Activated CD8-positive, alpha-beta T cell treated with anti-CD3 and anti-CD28 coated beads for 36 hours (primary cell): ENCODE data around the gene DUOXA2. TPM values are rescaled to one million over a fixed set of nuclear protein-coding genes. Genes with fewer than 3 reads are reported as not detected.

Experiments
- ATAC-seq: fragments of 200-7000 bp; cut with Tn5 transposase; one replicate; pipeline ENCODE4 v1.10.0; 2021; ENCODE audit warnings: mild to moderate bottlenecking, moderate library complexity
- CTCF ChIA-PET: fragments of 350-600 bp; sonication (Branson Sonifier 250); formaldehyde crosslinking; loops from one replicate; lab custom pipeline; 2021; ENCODE audit warnings: antibody characterized with exemption; lab: Charles Lee
- POLR2A ChIA-PET: fragments of 350-600 bp; sonication (Branson Sonifier 250); formaldehyde crosslinking; loops from one replicate; lab custom pipeline; 2021; ENCODE audit warnings: antibody characterized with exemption; lab: Charles Lee
- DNase-seq: peaks from one replicate; pipeline ENCODE4 v3.0.0-alpha.2; 2020
- H3K27ac Mint-ChIP-seq: one replicate; pipeline ENCODE4 v1.8.0; 2021; ENCODE audit warnings: mild to moderate bottlenecking, mixed read lengths
- H3K27me3 Mint-ChIP-seq: one replicate; pipeline ENCODE4 v1.8.0; 2021; ENCODE audit warnings: mixed read lengths
- H3K36me3 Mint-ChIP-seq: one replicate; pipeline ENCODE4 v1.8.0; 2021; ENCODE audit warnings: low read depth, mixed read lengths
- H3K4me1 Mint-ChIP-seq: one replicate; pipeline ENCODE4 v1.8.0; 2021; ENCODE audit warnings: low read depth, mixed read lengths
- H3K4me3 Mint-ChIP-seq: one replicate; pipeline ENCODE4 v1.8.0; 2021; ENCODE audit warnings: mild to moderate bottlenecking, moderate library complexity, mixed read lengths
- H3K9me3 Mint-ChIP-seq: one replicate; pipeline ENCODE4 v1.8.0; 2021; ENCODE audit warnings: mixed read lengths
- intact Hi-C: fragments of 100-400 bp; cut with micrococcal nuclease; formaldehyde crosslinking; loops from one replicate; pipeline ENCODE4 v1.10.0; 2022
- total RNA-seq, 2 experiments: library from RNA; stranded (reverse); gene quantifications; one replicate each; pipeline ENCODE4 v1.2.3, GENCODE V29; 2021
- TF ChIP-seq, protein P1 (sequence below): fragments of 200-600 bp; IDR thresholded peaks from one replicate; pipeline ENCODE4 v1.8.0; 2022; ENCODE audit warnings: antibody characterized with exemption, mild to moderate bottlenecking

The DUOXA2 gene
- total RNA-seq, 2 experiments from 2014 or later, result not detected

DNA sequence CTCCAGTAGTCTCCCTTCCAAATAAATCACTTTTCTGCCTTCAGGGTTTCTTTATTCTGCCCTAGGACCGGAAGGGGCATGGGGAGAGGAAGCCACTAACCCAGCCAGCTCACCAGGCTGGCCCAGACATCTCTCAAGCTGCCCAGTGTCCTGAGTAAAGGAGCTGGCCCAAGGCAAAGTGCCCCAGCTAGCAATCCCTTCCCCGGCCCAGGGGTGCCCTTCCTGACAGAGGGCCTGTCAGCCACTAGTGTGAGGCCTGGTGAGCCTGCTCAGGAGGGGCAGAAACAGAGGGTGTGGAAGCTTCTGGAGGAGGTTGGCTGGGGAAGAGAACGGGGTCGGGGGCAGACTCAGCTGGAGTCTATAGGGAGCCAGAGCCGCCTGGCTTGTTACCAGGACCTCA, 51.4 kb downstream of the DUOXA2 start:
- Mint-ChIP-seq H3K27me3 (no peaks in the 10 kb centered on the region), H3K9me3 (no peaks in the 10 kb centered on the region), H3K36me3 (peaks cover 1% of the 10 kb centered on the region), H3K4me1 (peaks cover 14% of the 10 kb centered on the region), H3K4me3 (peak overlapping the region; percentile 77), H3K27ac (peak overlapping the region; percentile 89)
- intact Hi-C loops, result no loop called here
- ChIA-PET CTCF (interaction anchor here (0.8 to 8.4 kb wide), 4 partner anchors 15 to 292 kb away, joined by 3 to 131 read pairs (median 22); no protein-coding TSS in a partner anchor), POLR2A (interaction anchor here (1.4 to 7.1 kb wide), 4 partner anchors 15 to 235 kb away, joined by 4 to 51 read pairs (median 28); partner anchors contain the start of gene SHF)
- DNase-seq, result no peak
- ATAC-seq, result no peak
- TF ChIP-seq, protein P1, sequence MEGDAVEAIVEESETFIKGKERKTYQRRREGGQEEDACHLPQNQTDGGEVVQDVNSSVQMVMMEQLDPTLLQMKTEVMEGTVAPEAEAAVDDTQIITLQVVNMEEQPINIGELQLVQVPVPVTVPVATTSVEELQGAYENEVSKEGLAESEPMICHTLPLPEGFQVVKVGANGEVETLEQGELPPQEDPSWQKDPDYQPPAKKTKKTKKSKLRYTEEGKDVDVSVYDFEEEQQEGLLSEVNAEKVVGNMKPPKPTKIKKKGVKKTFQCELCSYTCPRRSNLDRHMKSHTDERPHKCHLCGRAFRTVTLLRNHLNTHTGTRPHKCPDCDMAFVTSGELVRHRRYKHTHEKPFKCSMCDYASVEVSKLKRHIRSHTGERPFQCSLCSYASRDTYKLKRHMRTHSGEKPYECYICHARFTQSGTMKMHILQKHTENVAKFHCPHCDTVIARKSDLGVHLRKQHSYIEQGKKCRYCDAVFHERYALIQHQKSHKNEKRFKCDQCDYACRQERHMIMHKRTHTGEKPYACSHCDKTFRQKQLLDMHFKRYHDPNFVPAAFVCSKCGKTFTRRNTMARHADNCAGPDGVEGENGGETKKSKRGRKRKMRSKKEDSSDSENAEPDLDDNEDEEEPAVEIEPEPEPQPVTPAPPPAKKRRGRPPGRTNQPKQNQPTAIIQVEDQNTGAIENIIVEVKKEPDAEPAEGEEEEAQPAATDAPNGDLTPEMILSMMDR, result no peak

DNA sequence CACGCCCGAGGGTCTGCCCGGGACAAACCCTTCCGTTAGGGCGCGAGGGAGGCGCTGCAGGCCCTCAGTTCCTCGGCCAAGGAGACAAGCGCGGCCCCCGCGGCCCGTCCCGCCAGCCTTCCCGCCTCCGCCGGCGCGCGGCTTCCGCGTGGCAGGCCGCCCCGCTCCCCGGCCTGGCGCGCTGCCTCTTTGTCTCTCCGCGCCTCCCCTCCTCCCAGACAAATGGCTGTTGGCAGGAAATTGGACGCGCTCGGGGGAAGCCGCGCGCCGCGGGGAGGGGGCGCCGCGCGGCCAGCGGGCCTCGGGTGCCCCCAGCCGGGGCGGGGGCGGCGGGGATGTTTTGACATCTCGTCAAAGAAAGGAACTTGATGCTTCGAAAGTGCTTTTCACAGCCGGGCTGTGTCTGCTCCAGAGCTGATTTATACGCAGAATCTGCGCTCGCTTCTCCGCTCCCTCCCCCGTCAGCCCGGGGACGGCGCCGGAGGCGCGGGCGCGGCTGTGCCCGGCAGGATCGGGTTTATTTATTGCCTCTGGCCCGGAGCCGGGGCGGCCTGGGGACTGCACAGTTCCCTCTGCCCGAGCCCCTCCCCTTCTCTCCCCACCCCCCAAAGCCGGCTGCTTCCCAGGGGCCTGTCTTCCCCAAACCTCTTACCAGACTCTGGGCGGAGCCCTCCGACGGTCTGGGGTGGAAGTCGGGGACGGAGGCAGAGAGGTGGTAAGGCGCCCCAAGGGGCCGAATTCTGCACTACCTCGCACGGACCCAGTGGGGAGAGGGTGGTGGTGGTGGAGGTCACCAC, 52.9 kb downstream of the DUOXA2 start:
- Mint-ChIP-seq H3K4me3 (peak overlapping the region; percentile 63), H3K9me3 (no peaks in the 10 kb centered on the region), H3K4me1 (peaks cover 14% of the 10 kb centered on the region), H3K27ac (peak overlapping the region; percentile 75), H3K36me3 (peaks cover 1% of the 10 kb centered on the region), H3K27me3 (no peaks in the 10 kb centered on the region)
- TF ChIP-seq, protein P1, result peak; percentile 70
- POLR2A ChIA-PET, result interaction anchor here (0.5 to 7.1 kb wide), 8 partner anchors 9 to 236 kb away, joined by 3 to 51 read pairs (median 6); partner anchors contain the start of gene SHF
- peak; percentile 91 for ATAC-seq
- CTCF ChIA-PET, result interaction anchor here (0.6 to 8.4 kb wide), 13 partner anchors 14 to 290 kb away, joined by 3 to 131 read pairs (median 4); partner anchors contain the start of gene SHF
- peak; percentile 89 for DNase-seq
- intact Hi-C loops, result no loop called here

DNA sequence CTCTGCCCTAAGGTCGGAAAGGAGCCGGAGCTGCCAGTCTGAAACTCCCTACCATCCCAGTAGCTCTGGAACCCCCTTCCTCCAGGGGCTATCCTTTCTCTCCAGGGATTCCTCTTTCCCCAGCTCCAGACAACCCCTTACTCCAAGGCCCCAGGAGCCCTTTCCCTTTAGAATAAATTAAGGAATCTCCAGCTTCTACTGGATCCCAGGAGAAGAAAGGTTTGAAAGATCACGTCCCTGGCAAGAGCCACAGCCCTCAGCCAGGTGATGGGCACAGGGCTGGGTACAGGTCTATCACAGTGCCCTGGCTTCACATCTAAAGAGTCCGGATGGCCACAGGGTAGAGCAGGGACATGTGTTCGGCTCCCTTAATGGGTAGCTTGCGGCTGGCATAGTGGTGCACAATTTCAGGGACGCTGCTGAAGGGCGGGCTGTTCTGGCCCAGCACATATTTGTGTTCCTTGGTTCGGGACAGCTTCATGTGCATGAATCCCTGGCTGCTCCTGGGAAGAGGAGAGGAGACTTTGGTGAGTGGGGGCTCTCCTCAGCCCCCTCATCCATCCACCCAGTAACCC, 53.6 kb downstream of the DUOXA2 start:
- intact Hi-C loops, result no loop called here
- DNase-seq, result no peak
- no peaks in the 10 kb centered on the region for H3K27me3 Mint-ChIP-seq
- ChIA-PET POLR2A (interaction anchor here (0.5 to 7.1 kb wide), 8 partner anchors 8 to 235 kb away, joined by 3 to 51 read pairs (median 6); partner anchors contain the start of gene SHF), CTCF (interaction anchor here (0.6 to 8.4 kb wide), 13 partner anchors 13 to 290 kb away, joined by 3 to 131 read pairs (median 4); partner anchors contain the start of gene SHF)
- peak overlapping the region; percentile 75 for H3K27ac Mint-ChIP-seq
- H3K4me1 Mint-ChIP-seq, result peaks cover 14% of the 10 kb centered on the region
- peak overlapping the region; percentile 63 for H3K4me3 Mint-ChIP-seq
- TF ChIP-seq, protein P1, result no peak
- no peak for ATAC-seq
- no peaks in the 10 kb centered on the region for H3K9me3 Mint-ChIP-seq
- H3K36me3 Mint-ChIP-seq, result peaks cover 1% of the 10 kb centered on the region

Other genes starting within 250 kb of the DUOXA2 start
- not detected for gene TERB2, start 157.6 kb upstream of the DUOXA2 start, total RNA-seq
- gene SORD, start 91.1 kb upstream of the DUOXA2 start, total RNA-seq, result 10 to 100 TPM; 27.9 to 28.7 TPM
- gene DUOX2, start 154 bp upstream of the DUOXA2 start, total RNA-seq, result under 1 TPM; 0.05 to 0.18 TPM
- not detected for gene DUOXA1, start 15.6 kb downstream of the DUOXA2 start, total RNA-seq
- gene DUOX1, start 15.7 kb downstream of the DUOXA2 start, total RNA-seq, result not detected
- gene SHF, start 73.6 kb downstream of the DUOXA2 start, total RNA-seq, result 10 to 100 TPM; 19.8 to 23.5 TPM
- gene SLC28A2, start 137.9 kb downstream of the DUOXA2 start, total RNA-seq, result not detected